Skin of body (tissue), 2 donors: ENCODE results near the gene ANLN. TPM values are rescaled to one million over a fixed set of nuclear protein-coding genes. Genes with fewer than 3 reads are reported as not detected.

Experiments used
- DNase-seq: peaks from one replicate; lab custom pipeline; 2025; lab: John Stamatoyannopoulos, UW
- total RNA-seq: library from RNA; depleted of rRNA; stranded (reverse); fragments of >200 nt; gene quantifications from one replicate; pipeline ENCODE4 v1.2.3, GENCODE V29; 2014

ANLN gene
- total RNA-seq, 1 donor from 2014 or later, result 25.6 TPM

DNA sequence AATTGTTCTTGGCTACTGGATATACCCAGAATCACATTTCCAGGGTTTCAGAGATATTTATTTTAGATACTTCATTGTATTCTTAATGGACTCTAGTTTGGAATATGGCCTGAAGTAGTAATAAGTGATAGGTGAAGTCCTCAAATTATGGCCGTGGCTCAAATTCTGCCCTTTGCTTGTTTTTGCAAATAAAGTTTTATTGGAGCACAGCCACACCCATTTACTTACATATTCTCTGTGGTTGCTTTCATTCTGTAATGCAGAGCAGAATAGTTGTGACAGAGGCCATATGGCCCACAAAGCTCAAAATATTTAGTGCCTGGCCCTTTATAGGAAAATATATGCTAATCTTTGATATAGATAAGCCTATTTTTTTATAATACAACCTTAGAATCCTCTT lies 19.5 kb downstream of the ANLN start:
- DNase-seq, result no peak

DNA sequence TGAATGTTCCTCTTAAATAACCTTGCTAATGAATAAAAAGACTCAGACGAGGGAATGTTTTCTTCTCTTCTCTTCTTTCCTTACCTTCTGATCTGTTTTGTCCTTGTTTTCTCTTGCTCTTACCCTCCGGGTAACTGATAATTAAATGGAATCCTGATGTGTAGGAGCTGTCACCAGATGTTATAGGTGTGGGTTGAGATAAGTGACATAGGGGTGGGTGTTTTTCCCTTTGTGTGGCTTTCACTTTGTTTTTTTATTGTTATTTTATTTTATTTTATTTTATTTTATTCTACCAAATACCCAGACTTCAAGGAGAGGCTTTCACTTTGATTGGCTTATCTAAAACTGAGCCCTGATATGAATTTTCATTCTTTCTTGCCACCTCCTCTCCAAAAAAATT lies 25.5 kb downstream of the ANLN start:
- no peak for DNase-seq

DNA sequence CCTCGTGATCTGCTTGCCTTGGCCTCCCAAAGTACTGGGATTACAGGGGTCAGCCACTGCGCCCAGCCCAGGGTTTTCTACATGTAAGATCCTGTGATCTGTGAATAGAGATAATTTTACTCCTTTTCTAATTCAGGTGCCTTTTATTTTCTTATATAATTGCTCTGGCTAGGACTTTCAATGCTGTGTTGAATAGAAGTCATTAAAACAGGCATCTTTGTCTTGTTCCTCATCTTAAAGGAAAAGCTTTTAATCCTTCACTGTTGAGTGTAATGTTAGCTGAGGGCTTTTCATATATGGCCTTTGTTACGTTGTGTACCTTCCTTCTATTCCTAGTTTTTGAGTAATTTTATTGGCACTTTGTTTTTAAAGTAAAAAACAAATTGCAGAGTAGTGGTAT lies 26.6 kb downstream of the ANLN start:
- DNase-seq, result no peak

DNA sequence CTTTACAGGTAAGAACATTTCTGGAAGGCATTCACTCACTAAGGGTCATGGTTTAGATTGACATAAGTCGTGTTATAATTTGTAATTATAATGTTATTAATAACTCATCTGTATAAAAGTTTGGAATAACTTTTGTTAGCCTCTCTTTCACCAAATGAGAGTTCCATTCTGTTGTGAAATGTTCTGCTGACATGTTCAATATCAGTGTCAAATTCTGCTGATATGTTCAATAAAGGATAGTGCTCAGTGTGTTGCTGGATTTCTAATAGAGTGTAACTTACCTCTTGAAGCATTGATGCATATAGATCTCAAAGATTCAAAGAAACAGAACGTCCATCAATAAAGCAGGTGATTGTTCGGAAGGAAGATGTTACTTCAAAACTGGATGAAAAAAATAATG lies 30.6 kb downstream of the ANLN start:
- no peak for DNase-seq

DNA sequence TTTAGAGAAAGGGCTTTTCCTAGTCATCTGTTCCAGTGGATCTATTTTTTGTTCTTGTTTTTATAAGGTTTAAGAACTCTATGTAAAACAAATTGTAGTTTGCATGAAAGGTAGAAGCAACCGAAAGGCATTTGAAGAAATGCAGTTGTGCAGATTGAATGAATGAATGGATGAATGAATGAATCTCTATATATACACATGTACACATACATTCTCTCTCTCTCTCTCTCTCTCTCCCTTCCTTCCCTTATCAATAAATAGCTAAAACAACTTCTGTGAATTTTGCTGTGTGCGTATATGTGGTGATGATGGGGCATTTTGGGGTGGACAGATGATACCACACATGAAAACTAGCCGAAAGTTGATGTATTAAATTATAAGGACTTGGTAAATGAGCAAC lies 32.4 kb downstream of the ANLN start:
- DNase-seq, result no peak

DNA sequence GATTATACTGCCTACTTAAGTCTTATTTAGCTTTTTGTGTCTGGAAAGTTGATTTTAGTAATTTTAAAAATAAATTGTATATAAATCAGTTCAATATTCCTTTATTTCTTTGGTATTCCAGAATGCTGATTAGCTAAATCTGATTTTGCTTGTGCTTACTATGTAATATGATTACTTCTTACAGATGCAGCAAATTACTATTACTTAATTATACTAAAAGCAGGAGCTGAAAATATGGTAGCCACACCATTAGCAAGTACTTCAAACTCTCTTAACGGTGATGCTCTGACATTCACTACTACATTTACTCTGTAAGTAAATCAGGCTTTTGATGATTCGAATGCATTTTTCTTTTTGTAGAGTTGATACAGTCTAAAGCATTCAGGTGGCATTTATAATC lies 34.0 kb downstream of the ANLN start:
- DNase-seq, result no peak

DNA sequence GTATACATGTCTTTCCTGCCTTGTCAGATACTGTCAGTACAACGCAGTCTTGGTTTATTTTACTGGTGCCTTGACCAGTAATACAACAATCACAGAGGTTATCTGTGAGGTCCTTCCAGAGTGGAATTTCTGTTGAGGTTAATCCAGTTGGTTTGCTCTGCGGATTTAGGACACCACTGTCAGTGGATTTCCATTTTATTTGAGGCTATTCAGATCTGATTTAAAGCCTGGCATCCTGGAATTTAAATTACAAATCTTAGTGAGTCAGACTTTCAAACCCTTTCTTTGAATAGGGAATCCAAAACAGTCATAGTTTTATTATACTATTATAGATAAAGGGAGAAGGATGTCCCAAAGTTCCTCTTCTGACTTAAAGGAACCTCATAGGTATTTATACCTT lies 40.5 kb downstream of the ANLN start:
- DNase-seq, result no peak

DNA sequence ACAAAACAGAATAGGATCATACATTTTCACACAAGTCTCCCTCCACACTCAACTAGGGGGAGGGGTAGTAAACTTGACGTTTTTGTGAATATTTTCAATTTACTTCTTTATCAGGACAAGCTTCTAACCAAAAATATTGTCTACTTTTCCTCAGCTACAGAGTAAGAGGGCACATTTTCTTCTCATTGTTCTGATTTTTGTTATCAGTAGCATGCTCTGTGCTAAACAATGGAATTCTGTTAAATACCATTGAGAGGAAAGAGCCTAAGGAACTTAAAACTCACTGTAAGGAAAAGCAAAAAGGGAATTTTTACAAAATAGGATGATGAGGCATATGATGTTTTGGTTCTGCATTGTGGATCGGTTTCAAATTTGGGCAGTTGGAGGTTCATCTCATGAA lies 41.2 kb downstream of the ANLN start:
- DNase-seq, result no peak

DNA sequence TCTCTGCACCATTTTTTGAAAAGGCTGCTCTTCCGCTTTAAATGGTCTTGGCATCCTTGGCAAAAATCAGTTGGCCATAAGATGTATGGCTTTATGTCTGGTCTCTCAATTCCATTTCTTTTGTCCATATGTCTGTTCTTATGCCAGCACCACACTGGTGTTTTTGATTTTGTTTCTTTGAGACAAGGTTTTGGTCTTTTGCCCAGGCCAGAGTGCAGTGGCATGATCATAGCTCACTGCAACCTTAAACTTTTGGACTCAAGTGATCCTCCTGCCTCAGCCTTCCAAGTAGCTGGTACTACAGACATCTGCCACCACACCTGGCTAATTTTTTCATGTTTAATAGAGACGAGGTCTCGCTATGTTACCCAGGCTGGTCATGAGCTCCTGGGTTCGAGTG lies 48.5 kb downstream of the ANLN start:
- no peak for DNase-seq

DNA sequence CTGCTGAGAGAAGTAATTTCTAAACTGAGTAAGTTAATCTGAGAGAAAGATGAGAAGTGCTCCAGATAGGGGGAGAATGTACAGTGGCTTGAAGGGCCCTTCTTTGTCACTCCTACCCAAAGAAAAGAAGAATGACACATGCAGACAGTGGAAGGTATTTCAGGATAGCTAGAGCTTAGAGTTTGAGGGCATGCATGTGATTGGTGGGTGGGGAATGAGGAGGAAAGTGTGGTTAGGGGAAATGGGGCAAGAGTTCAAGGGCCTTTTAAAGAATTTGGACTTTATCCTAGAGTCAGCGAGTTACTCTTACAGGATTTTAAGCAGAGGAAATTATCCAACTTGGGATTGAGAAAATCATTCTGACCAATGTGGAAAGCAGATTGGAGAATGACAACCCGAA lies 50.0 kb downstream of the ANLN start:
- DNase-seq, result no peak

DNA sequence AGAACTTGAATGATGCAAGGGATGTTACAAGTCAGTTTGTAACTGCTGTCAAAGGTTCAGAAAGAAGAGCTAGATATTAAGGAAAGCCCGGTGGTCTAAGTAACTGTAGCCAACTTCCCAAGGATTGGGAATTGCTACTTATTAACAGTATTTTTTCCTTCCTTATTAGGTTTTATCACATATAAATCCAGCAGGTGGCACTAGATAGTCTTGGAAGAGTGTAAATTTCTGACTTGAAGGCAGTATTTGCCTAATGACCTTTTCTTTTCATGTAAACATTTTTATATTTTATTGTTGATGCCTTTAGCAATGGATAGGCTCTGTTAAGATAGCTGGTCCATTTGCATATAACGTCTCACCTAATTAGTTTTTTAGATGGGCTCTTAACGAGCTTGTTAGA lies 51.2 kb downstream of the ANLN start:
- DNase-seq, result no peak

DNA sequence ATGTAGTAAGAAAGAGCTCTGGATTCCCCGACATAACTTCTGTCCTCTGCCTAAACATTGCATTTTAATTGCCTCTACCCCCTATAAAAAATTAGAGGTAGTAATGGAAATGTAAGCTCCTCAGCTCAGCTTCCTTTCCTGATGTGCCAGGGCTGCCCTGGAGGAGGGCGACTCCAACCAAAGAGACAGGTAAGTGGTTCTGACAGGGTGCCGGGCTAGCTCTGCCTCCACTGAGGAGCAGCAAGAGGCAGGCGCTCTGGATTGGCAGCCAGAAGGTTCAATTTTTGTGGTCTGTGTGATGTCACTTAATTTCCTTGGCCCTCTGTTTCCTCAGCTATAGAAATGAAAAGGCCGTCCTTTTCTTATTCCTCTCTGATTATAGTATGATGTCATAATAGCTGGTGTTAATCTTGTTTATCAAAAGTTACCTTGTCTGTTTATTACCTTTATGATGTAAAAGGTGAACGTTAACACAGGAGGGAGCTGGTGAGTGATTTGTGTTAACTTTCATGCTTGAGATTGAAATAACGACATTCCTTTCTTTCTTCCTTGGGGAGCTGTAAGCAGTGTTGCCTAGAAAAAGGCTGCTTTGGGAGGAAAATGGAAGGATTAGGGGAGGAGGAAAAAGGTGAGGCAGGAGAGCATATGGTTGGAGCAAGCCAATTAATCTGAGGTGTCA lies 51.8 kb downstream of the ANLN start:
- no peak for DNase-seq

DNA sequence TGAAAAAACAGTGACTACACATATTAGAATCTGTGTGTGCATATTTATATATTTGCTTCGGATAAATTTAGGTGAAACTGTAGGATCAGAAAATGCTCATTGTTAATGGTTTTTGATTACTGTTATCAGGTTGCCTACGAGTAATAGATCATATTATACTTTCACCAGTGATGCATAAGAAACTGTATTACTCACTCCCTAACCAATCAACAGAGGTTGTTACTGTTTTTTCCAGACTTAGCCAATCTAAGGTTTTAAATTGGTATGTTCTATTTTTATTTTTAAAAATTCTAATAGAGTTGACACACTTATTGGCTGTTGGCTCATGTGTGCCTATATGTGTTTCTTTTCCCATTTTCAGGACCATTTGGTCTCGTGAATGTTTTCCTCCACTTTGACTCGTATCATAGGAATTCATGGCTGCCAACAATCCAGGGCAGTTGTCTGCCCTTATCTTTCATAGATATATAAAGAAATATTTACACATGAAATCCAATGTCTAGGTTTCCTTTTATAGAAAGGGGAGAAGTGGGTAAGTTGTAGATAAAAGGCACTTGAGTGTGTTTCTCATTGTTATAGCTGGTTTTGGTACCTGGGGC lies 59.2 kb downstream of the ANLN start:
- no peak for DNase-seq

DNA sequence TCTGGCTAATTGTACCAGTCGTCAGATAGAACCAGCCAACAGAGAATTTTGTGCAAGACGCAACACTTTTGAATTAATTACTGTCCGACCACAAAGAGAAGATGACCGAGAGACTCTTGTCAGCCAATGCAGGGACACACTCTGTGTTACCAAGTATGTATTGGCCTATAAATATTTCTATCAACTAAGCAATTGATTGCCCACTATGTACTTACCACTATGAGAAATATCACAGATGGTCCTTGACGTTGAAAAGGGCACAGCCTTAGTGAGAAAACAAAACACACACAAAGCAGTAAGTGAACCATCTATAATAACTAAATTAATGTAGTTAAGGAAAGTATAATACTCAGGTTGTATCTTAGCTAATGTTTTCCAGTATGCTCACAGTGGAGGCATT lies 60.0 kb downstream of the ANLN start:
- no peak for DNase-seq

DNA sequence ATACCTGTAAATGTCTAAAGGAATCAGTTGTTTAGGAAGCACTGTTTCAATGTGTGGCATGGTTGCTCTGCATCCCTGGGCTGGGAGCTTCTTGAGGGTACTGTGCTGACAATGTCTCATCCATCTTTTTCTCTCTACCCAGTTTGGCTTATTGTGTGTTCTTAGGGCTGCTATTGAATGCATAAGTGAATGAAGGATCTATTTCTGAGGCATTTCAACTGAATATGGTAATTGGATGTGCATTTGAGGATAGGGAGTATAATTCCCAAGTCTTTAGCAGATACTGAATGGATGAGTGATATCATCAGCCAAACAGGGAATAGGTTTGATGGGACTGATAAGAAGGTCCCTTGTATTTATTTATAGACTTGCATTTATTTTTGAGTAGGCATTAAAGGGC lies 64.1 kb downstream of the ANLN start:
- DNase-seq, result no peak

DNA sequence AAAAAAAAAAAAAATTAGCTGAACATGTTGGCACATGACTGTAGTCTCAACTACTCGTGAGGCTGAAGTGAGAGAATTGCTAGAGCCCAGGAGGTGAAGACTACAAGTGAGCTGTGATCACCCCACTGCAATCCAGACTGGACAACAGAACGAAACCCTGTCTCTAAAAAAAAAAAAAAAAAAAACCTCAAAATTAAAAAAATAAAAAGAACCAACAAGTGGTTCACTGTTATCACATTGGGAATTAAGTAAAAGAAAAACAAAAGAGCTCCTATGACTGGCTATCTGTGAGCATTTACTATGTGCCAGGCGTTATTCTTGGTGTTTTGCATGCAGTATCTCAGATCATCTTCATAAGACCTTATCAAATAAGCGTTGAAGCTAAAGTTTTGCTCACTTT lies 66.0 kb downstream of the ANLN start:
- DNase-seq, result no peak

DNA sequence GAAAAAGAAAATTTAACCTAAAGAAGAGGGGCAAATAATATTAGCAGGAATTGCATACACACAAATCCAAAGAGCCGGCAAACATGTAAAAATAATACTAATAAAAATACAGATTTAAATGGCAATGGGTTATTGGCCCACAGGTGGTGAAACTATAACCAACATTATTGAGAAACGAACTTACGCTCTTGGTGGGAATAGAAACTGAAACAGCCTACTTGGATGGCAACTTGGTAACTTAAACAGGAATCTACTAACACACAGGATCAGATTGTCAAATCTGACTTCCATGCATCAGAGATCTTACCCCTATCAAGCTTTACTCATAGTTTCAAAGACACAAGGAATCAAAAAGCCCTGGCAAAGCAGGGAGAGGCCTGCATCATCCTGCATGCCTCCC lies 66.5 kb downstream of the ANLN start:
- no peak for DNase-seq

DNA sequence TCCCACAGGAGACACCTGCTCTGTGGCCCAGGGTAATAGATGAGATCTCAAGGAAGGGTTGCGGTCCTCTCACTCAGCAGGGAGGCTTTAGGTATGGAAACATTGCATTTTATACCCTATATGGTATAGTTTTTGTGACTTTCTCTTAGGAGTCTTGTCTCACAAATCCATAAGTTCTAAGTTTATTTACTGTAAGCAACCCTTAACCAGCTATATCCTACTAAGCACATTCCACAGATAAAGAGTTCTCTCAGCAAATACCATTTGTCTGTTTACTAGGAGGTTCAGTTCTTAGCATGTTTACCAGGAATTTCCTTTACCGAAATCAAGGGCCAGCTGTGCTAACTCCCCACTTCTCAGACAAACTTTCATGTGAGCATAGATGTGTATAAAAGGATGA lies 66.9 kb downstream of the ANLN start:
- no peak for DNase-seq

DNA sequence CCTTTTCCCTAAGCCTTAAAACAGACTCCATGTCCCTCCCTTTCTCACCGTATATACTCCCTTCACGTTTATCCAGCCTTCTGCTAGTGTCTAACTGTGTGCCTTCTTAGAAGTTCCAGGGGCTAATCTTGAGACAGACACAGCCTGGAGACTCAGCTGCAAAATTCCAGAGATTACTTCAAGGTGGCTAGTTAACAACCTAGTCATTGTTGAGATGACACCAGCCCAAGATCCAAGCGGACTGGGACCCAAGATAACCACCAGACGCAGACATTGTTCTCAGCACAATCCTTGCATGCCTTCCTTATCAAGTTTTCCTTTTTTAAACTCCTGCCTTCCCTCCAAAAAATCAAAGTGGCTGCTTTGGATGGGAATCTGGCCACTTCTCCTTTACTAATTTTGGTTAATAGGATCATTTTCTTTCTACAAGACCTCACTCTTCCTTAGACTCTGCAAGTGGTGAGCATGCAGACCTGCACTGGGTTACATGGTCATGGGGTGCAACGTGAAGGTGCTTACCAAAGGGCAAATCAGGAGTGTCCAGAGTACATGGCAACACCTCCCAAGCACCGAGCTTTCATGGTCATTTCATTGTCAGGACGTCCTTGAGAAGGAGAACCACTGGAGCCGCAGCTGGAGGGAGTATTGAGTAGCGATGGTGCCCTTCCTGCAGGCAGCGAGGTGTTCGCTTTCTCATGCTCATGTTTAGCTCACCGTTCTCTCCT lies 69.7 kb downstream of the ANLN start:
- no peak for DNase-seq

DNA sequence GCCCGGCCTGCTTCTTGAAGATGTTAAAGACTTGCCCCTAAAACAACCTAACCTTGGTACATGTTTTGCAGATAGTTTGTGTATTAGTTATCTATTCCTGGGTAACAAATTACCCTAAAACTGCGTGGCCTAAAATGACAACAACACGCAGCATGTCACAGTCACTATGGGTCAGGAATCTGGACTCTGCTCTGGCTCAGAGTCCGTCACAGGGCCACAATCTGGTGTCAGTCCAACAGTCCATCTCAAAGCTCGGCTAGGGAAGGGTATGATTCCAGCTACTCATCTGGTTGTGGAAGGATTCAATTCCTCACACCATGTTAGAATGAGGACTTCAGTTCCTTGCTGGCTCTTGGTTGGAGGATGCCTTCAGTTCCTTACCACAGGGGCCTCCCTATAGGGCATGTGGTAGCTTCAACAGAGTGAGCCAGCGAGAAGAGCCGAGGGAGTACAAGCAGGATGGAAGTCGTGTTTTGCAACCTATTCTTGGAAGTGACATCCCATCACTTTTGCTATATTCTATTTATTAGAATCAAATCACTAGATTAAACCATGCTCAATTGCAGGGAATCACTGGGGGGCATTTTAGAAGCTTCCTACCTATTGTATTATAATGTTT lies 71.3 kb downstream of the ANLN start:
- no peak for DNase-seq

DNA sequence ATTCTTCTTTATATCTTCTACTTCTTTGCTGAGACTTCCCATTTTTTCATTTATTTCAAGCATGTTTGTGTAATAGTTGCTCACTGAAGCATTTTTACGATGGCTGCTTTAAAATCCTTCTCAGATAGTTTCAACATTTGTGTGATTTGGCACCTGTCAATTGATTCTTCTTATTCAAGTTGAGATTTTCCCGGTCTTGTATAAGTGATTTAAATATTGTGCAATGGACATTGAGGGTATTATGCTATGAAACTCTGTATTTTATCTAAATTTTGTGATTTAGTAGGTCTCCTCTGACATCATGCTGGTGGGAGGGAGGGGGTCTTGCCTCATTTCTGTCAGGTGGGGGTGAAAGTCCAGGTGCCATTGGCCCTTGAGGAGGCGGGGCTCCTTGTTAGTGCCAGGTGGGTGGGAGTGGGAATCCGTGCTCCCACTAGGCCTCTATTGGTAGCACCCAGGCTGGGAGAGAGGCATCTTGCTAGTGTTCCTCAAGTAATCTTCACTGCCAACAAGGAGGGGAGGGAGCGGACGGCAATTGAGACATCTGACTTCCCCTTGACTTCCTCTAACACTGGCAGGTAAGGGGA lies 73.0 kb downstream of the ANLN start:
- no peak for DNase-seq

DNA sequence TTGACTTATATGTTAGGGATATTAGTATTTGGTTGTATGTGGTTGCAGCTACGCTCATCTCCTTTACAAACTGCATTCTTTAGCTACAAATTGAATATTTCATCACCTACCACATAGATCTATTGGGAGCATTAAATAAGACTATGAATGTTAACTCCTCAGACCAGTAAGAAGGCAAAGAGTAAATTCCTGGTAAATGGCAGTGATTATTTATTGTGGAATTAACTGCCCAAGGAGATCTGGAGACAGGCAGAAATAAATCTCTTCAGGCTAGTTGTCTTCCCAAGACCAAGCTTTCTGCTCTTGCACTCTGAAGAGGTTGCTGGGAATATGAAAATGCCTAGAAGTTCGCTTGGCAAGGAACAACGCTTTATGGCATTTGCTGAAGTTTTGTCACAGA lies 74.6 kb downstream of the ANLN start:
- DNase-seq, result no peak
